ENCODE results near the gene DOK5.
A peak's percentile ranks its signal among the peaks of the same experiment; 100 is the strongest.

Gene DOK5

GRCh38 chr20:54515793-54516628 lies 40.6 kb downstream of the DOK5 start:
- DNase-seq: no peak

GRCh38 chr20:54517241-54517975 lies 42.0 kb downstream of the DOK5 start:
- no peak for DNase-seq

- DNase-seq: no peak
Measured at GRCh38 chr20:54524849-54525248, 49.5 kb downstream of the DOK5 start.

GRCh38 chr20:54525916-54526590 lies 50.7 kb downstream of the DOK5 start:
- no peak for DNase-seq

- DNase-seq: no peak
Measured at GRCh38 chr20:54526801-54527200, 51.4 kb downstream of the DOK5 start.

GRCh38 chr20:54532573-54532972 lies 57.2 kb downstream of the DOK5 start:
- DNase-seq: no peak

GRCh38 chr20:54534101-54534500 lies 58.7 kb downstream of the DOK5 start:
- no peak for DNase-seq

GRCh38 chr20:54535033-54535432 lies 59.6 kb downstream of the DOK5 start:
- peak; percentile 13 for DNase-seq

GRCh38 chr20:54535746-54536145 lies 60.4 kb downstream of the DOK5 start:
- peak; percentile 5 for DNase-seq

- DNase-seq: no peak
Measured at GRCh38 chr20:54539521-54540046, 64.2 kb downstream of the DOK5 start.

- no peak for DNase-seq
Measured at GRCh38 chr20:54543369-54543768, 68.0 kb downstream of the DOK5 start.

GRCh38 chr20:54545676-54546358 lies 70.4 kb downstream of the DOK5 start:
- no peak for DNase-seq

- no peak for DNase-seq
Measured at GRCh38 chr20:54548849-54549248, 73.5 kb downstream of the DOK5 start.

- DNase-seq: no peak
Measured at GRCh38 chr20:54549658-54550326, 74.4 kb downstream of the DOK5 start.

- no peak for DNase-seq
Measured at GRCh38 chr20:54550776-54551396, 75.5 kb downstream of the DOK5 start.

GRCh38 chr20:54554006-54554405 lies 78.6 kb downstream of the DOK5 start:
- DNase-seq: no peak

GRCh38 chr20:54555150-54555549 lies 79.8 kb downstream of the DOK5 start:
- no peak for DNase-seq

GRCh38 chr20:54556406-54556805 lies 81.0 kb downstream of the DOK5 start:
- DNase-seq: no peak

- DNase-seq: no peak
Measured at GRCh38 chr20:54557806-54558590, 82.6 kb downstream of the DOK5 start.

- DNase-seq: no peak
Measured at GRCh38 chr20:54559890-54560289, 84.5 kb downstream of the DOK5 start.

- no peak for DNase-seq
Measured at GRCh38 chr20:54560357-54560756, 85.0 kb downstream of the DOK5 start.

Measured in suppressor macrophage treated with lipopolysaccharide for 4 hours (primary cell).